ENCODE measurements around the gene UBE2C. TPM values are rescaled to one million over a fixed set of nuclear protein-coding genes. Genes with fewer than 3 reads are reported as not detected.

UBE2C gene
- total RNA-seq, 1 experiment from 2014 or later = 173 TPM

DNA sequence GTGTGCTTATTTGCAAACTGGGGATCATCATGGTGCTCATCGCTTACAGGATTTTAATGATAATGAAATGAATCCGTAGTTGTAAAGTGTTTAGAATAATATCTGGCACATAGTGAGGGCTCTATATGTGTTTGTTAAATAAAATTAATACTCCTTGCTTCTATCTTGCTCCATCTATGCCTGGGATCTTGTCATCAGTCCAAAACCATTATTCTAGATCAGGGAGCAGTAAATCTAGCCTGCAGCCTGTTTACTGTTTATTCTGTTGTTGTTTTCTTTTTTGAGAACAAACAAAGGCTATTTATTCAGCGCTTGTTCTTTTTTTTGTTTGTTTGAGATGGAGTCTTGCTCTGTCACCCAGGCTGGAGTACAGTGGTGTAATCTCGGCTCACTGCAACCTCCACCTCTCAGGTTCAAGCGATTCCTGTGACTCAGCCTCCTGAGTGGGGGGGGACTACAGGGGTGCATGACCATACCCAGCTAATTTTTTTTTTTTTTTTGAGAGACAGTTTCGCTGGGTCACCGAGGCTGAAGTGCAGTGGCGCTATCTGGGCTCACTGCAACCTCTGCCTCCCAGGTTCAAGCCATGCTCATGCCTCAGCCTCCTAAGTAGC lies 36.6 kb downstream of the UBE2C start:
- Histone ChIP-seq H3K27me3 (ENCODE audit: control insufficient read depth, insufficient read depth, low read length) (no peaks in the 10 kb centered on the region), H3K36me3 (ENCODE audit: control insufficient read depth, insufficient read depth, low read length) (peaks cover 2% of the 10 kb centered on the region; the same call in 1 of the 2 replicates), H3K4me3 (ENCODE audit: low read depth in 2 of 2, low read length in 2 of 2) (no peak overlapping the region), H3K4me1 (ENCODE audit: control insufficient read depth, insufficient read depth, low read length) (no peaks in the 10 kb centered on the region; the same call in 1 of the 2 replicates), H3K27ac (ENCODE audit: low read length) (no peak overlapping the region), H3K9me3 (ENCODE audit: control insufficient read depth, insufficient read depth, low read depth, low read length) (no peaks in the 10 kb centered on the region)
- no TSS peak for BruUV-seq (replicated peaks)
- ChIA-PET POLR2A (no interaction called here), CTCF (no interaction called here)
- no peak for TF ChIP-seq TCF7L2 (IDR thresholded peaks at IDR 0.05; ENCODE audit: low read depth, low read length)
- no peak for TF ChIP-seq CTCF (IDR thresholded peaks at IDR 0.05)
- peak; percentile 45; the same call in 1 of the 2 replicates for TF ChIP-seq POLR2AphosphoS5 (IDR thresholded peaks at IDR 0.05; ENCODE audit: low read depth, low read length)
- DNase-seq (ENCODE audit: low read depth, low spot score) (no peak), ATAC-seq (peak; percentile 45; the same call in 1 of the 2 replicates)
- in situ Hi-C loops (cut with HindIII; ENCODE audit: low pct_unique_long_range_greater_than_20kb, low sequenced_read_pairs) (no loop called here), intact Hi-C loops (cut with micrococcal nuclease; ENCODE audit: unreplicated experiment) (no loop called here)

DNA sequence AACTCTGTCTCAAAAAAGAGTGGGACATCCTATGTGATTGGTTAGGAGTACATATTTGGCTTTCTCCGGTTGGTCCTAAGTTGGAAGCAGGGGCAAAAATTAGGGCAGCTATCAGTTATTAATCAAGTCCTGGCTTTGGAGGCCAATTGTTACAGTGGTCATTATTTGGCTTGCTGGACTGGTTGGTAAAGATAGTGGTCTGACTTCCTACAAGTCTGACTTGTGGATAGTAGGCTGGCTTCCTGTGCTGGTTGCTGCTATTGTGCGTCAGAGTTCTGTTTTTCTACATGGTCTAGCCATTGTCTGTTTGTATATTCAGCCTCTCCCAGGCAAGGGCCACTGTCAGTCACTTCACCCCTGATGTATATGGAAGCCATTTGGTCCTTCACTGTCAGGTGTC lies 37.8 kb downstream of the UBE2C start:
- ATAC-seq (no peak), DNase-seq (ENCODE audit: low read depth, low spot score) (no peak)
- no TSS peak for BruUV-seq (replicated peaks)
- no peaks in the 10 kb centered on the region; the same call in 1 of the 2 replicates for H3K36me3 ChIP-seq (ENCODE audit: control insufficient read depth, insufficient read depth, low read length)
- POLR2A ChIA-PET = no interaction called here
- intact Hi-C loops (cut with micrococcal nuclease; ENCODE audit: unreplicated experiment) = no loop called here
- in situ Hi-C loops (cut with HindIII; ENCODE audit: low pct_unique_long_range_greater_than_20kb, low sequenced_read_pairs) = no loop called here
- H3K27me3 ChIP-seq (ENCODE audit: control insufficient read depth, insufficient read depth, low read length) = no peaks in the 10 kb centered on the region
- CTCF ChIA-PET = no interaction called here
- no peaks in the 10 kb centered on the region for H3K9me3 ChIP-seq (ENCODE audit: control insufficient read depth, insufficient read depth, low read depth, low read length)
- H3K4me3 ChIP-seq (ENCODE audit: low read depth in 2 of 2, low read length in 2 of 2) = no peak overlapping the region
- no peaks in the 10 kb centered on the region; the same call in 1 of the 2 replicates for H3K4me1 ChIP-seq (ENCODE audit: control insufficient read depth, insufficient read depth, low read length)
- H3K27ac ChIP-seq (ENCODE audit: low read length) = no peak overlapping the region
- TF ChIP-seq POLR2AphosphoS5 (IDR thresholded peaks at IDR 0.05; ENCODE audit: low read depth, low read length) (no peak), CTCF (IDR thresholded peaks at IDR 0.05) (no peak), TCF7L2 (IDR thresholded peaks at IDR 0.05; ENCODE audit: low read depth, low read length) (no peak), SIN3A (IDR thresholded peaks at IDR 0.05; ENCODE audit: borderline replicate concordance, insufficient read depth, low read depth, low read length) (no peak), REST (IDR thresholded peaks at IDR 0.05; ENCODE audit: insufficient read depth in 1 of 2, low read depth in 2 of 2, low read length in 1 of 2) (no peak)
